DMS114 treated with DMSO at 0.1 percent for 48 hours (cell line): Measurements from ENCODE around the gene RPS19BP1.
"Not testable (repeated sequence)": the region's sequence is repeated elsewhere in the genome, so short reads cannot be mapped to it uniquely, and the experiment has no call there.

ENCODE experiments used
- DNase-seq: peaks from one replicate; lab custom pipeline; 2025; ENCODE audit not compliant: unreplicated experiment; lab: John Stamatoyannopoulos, UW

RPS19BP1 gene

GRCh38 chr22:39514373-39514973 lies 18.1 kb downstream of the RPS19BP1 start:
- peak; percentile 41 for DNase-seq

DNA sequence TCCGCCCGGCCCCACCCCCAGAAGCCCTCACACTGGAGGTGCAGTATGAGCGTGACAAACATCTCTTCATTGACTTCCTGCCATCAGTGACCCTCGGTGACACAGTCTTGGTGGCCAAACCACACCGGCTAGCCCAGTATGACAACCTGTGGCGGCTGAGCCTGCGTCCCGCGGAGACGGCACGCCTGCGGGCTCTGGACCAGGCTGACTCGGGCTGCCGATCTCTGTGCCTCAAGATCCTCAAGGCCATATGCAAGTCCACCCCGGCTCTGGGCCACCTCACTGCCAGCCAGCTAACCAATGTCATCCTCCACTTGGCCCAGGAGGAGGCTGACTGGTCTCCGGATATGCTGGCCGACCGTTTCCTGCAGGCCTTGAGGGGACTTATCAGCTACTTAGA lies 18.8 kb downstream of the RPS19BP1 start:
- DNase-seq: no peak

DNA sequence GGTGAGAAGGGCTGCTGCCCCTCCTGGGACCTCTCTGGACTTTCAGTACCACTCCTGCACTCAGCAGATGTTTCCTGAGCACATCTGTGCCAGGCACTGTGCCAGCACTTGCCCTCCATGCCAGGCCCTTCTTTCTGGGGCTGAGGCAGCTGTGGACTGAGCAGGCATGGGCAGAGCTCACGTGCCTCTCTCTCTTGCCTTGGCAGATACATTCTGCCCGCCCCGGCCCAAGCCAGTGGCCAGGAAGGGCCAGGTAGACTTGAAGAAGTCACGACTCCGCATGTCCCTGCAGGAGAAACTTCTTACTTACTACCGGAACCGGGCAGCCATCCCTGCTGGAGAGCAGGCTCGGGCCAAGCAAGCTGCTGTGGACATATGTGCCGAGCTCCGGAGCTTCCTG lies 20.5 kb downstream of the RPS19BP1 start:
- DNase-seq: no peak

GRCh38 chr22:39511226-39511625 lies 21.3 kb downstream of the RPS19BP1 start:
- DNase-seq: no peak

DNA sequence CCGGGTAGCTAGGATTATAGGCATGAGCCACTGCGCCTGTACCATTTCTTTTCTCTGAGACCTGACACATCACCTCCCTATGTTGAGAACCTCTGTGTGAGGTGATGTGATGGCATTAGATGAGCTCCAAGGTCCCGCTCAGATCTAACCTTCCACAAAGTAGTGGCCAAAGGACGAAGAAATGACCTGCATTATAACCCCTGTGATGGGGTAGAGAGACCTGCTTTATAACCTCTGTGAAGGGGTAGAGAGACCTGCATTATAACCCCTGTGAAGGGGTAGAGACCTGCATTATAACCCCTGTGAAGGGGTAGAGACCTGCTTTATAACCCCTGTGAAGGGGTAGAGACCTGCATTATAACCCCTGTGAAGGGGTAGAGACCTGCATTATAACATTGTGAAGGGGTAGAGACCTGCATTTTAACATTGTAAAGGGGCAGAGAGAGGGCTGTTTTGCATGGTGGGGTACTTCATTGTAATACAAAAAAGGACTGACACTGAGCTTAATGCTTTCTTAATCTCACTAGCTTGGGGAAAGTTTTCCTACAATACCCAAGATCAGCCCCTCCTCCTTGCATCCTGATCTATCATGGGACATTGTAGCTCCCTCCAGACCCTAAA lies 21.9 kb downstream of the RPS19BP1 start:
- DNase-seq: no peak

GRCh38 chr22:39508393-39508792 lies 24.2 kb downstream of the RPS19BP1 start:
- DNase-seq: no peak

- not testable (repeated sequence) for DNase-seq
These were observed 25.5 kb downstream of the RPS19BP1 start for GRCh38 chr22:39507021-39507420.

DNA sequence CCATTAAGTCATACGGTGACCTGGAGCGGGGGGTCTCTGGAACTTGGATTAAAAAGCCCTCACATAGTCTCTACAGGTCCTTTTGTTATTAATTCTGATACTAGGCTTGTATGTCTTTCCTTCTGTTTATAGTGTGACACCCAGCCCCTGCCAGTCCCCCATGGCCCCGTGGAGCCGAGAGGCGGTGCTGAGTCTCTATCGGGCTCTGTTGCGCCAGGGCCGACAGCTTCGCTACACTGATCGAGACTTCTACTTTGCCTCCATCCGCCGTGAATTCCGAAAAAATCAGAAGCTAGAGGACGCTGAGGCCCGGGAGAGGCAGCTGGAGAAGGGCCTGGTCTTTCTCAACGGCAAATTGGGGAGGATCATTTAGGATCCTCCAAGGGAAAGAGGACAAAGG lies 28.5 kb downstream of the RPS19BP1 start:
- DNase-seq: no peak

GRCh38 chr22:39503630-39504029 lies 28.9 kb downstream of the RPS19BP1 start:
- no peak for DNase-seq

- DNase-seq: no peak
These were observed 29.6 kb downstream of the RPS19BP1 start for GRCh38 chr22:39502789-39503409.

- peak; percentile 81 for DNase-seq
These were observed 30.3 kb downstream of the RPS19BP1 start, which contains the start of gene MIEF1 for GRCh38 chr22:39502109-39502788. TSS of gene MIEF1 (plus strand) at chr22:39502290. CDS start at chr22:39511295, 9,005 bp downstream.

GRCh38 chr22:39501644-39502108 lies 30.9 kb downstream of the RPS19BP1 start:
- DNase-seq: no peak

- no peak for DNase-seq
These were observed 32.4 kb downstream of the RPS19BP1 start for GRCh38 chr22:39500101-39500500.

DNA sequence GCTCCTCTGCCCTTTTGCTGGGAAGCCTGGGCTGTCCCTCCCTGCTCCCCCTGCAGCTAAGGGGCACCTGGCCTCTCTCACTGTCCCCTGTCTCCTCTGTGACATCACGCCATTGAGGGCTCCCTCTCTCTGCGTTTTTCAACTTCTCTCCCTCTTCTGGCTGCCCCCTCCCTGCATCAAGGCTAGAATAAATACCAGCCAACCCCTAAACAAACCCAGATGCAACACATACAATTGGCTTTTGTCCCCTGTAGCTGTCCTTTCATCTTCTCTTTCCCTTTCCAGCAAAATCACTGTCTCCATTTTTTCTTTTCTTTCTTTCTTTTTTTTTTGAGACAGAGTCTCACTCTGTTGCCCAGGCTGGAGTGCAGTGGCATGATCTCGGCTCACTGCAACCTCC lies 33.7 kb downstream of the RPS19BP1 start:
- no peak for DNase-seq

GRCh38 chr22:39498368-39498767 lies 34.2 kb downstream of the RPS19BP1 start:
- DNase-seq: no peak

- DNase-seq: no peak
These were observed 35.1 kb downstream of the RPS19BP1 start for GRCh38 chr22:39497429-39497828.

DNA sequence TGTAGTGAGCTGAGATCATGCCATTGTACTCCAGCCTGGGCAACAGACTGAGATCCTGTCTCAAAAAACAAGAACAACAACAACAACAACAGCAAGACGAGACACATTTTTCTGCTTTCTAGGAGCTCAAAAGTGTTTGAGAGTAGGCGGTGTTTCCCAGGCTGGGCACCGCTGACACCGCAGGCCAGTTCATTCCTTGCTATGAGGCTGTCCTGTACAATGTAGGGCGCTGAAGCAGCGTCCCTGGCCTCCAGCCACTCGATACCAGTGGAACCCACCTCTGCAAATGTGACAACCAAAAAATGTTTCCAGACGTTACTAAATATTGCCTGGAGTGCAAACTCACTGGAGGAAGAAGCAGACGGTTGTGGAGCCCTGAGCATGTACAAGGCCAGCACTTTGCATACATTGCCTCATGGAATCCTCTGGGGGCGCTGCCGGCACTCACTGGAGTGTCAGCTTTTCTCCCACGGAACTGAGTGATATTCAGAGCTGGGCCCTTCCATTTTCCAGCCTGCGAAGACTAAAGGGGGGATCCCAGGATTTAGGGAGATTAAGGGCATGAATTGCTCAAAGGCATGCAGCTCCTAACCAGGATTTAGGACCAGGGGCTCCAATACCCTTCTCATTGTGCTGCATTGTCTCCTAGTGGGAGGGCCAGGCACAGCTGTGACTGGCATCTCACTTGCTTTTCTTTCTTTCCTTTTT lies 36.3 kb downstream of the RPS19BP1 start:
- peak; percentile 52 for DNase-seq

DNA sequence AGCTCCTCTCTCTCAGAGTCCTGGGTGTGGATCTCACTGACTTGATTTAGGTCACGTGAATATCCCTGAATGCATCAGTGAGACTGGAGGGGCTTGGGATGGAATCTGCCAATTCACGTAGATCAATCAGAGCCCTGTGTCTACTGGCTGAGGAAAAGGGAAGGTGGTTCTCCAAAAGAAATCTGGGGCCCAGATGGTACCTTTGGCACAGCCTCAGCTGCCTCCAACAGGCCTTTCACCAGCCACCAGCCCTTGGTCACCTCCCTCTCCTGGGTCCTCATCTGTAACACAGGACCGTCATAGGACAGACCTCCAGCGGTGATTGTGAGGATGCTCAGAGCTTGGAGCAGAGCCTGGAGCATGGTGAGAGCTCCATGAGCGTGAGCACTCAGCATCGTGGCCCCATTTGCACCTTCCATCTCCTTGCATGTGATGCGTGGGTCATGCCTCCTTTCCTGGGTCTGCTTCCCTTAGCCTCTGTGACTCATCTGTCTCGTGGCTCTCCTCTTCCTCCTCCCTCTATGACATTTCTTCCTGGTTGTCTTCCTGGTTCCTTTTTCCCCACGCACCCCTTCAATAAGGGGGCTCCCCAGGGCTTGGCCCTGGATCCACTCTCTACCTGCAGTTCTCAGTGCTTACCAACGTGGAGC lies 38.0 kb downstream of the RPS19BP1 start:
- DNase-seq: no peak

DNA sequence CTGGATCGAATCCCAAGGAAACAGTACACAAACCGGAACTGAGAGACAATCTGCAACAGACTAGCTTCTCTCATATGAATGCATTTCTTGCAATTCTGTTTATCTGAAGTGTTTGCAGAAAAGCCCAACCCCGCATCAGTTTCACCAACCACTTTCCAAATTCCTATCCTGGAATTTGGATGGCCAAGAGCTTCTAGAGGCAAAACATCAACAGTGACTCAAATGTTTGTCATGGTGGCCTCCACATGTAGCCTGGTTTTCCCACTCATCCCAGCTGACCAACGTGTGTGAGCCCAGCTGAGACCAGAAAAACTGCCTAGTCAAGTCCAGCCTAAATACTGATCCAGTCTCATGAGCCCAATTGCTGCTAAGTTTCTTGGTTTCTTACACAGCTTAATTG lies 38.8 kb downstream of the RPS19BP1 start:
- no peak for DNase-seq

DNA sequence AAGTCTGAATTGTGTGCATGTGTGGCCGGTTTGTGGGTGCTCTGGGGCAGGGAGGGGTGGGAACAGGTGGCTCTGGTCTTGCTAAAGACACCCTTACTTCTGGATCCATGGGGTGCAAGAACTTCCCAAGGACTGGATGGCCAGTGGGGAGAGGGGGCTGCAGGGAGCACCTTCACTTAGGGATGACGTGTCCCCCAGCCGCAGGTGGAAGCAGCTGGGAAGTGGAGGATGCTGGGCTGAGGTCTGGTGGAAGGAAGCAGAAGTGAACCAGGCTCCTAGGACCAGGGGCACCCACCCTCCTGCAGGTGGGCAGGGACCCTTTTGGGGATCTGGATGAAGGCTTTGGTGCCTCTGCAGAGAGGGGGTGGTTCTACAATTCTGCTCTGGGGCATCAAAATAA lies 40.4 kb downstream of the RPS19BP1 start:
- no peak for DNase-seq

DNA sequence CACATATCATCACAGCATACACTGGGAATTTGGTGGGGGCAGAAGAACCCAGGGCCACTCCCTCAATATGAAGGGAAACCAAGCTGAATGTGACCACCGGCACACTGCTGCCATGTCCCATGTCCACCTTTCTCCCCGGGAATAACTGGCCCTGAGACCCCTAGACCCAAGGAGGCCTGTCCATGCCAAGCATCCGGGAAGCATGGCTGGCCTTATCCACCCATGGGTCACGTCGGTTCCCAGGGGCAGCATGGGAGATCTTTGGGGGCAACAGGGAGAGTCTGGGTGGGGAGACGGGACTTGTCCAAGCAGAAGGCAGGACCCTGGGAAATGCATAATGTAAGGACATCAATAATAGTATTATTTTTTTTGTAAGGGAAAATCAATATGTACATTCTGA lies 40.9 kb downstream of the RPS19BP1 start:
- no peak for DNase-seq
